K562 (cell line): ENCODE data around the gene NEURL1.

Source experiments
- ARNT ChIP-seq, 2 experiments: fragments of 450-650 bp; IDR thresholded peaks; 2 replicates each; pipeline ENCODE4 v1.6.1; 2016; ENCODE audit warnings: mild to moderate bottlenecking in 1 of 2
- ATF3 ChIP-seq, 2 experiments: fragments of 450-650 bp in 1 of 2; sonication (generic) in 1 of 2; formaldehyde crosslinking in 1 of 2; IDR thresholded peaks in 1 of 2; conservative IDR thresholded peaks in 1 of 2; 2 replicates each; pipeline versions ENCODE4 v1.6.1 to v1.8.1; 2016 to 2023; ENCODE audit warnings: mild to moderate bottlenecking in 2 of 2, moderate library complexity in 2 of 2, inconsistent platforms in 1 of 2, missing genetic modification reagents in 1 of 2
- CTCF ChIP-seq, 3 experiments: IDR thresholded peaks in 2 of 3; conservative IDR thresholded peaks in 1 of 3; 2 replicates each; pipeline ENCODE4 v1.5.1; 2011 to 2012; ENCODE audit warnings: low read length in 3 of 3, mild to moderate bottlenecking in 3 of 3, control low read depth in 2 of 3, improper control_type of control experiment in 1 of 3, inconsistent platforms in 1 of 3, low read depth in 1 of 3, mixed read lengths in 1 of 3, moderate library complexity in 1 of 3; ENCODE audit not compliant: insufficient read depth in 2 of 3
- EZH2 ChIP-seq: IDR thresholded peaks from 2 replicates; pipeline ENCODE4 v1.6.1; 2012; ENCODE audit warnings: low read depth, mild to moderate bottlenecking, inconsistent platforms, low read length, borderline replicate concordance
- GATA2 ChIP-seq: sonication (generic); formaldehyde crosslinking; IDR thresholded peaks from 2 replicates; pipeline ENCODE4 v1.4.0; 2020; ENCODE audit warnings: mild to moderate bottlenecking, missing genetic modification reagents
- HDAC3 ChIP-seq: fragments of 450-650 bp; IDR thresholded peaks from 2 replicates; pipeline ENCODE4 v1.6.1; 2018; ENCODE audit warnings: borderline replicate concordance, mild to moderate bottlenecking, moderate library complexity; ENCODE audit not compliant: partially characterized antibody
- JUND ChIP-seq, 2 experiments: IDR thresholded peaks; 2 replicates in 1 of 2; 3 replicates in 1 of 2; pipeline ENCODE4 v1.6.1; 2011; ENCODE audit warnings: borderline replicate concordance in 2 of 2, low read depth in 2 of 2, low read length in 2 of 2, improper control_type of control experiment in 1 of 2, missing biosample characterization in 1 of 2, missing genetic modification characterization in 1 of 2, missing genetic modification reagents in 1 of 2
- KDM1A ChIP-seq, 2 experiments: fragments of 450-650 bp; IDR thresholded peaks; 2 replicates each; pipeline ENCODE4 v1.6.1; 2016; ENCODE audit warnings: mild to moderate bottlenecking in 2 of 2
- MAX ChIP-seq: sonication (generic); formaldehyde crosslinking; IDR thresholded peaks from 2 replicates; pipeline ENCODE4 v1.9.0; 2022; ENCODE audit warnings: mild to moderate bottlenecking, missing genetic modification reagents
- MAZ ChIP-seq, 2 experiments: fragments of 450-650 bp in 1 of 2; sonication (generic) in 1 of 2; formaldehyde crosslinking; IDR thresholded peaks in 1 of 2; conservative IDR thresholded peaks in 1 of 2; 2 replicates each; pipeline versions ENCODE4 v1.4.0 to v1.5.0; 2020; ENCODE audit warnings: mild to moderate bottlenecking in 1 of 2, missing genetic modification reagents in 1 of 2
- NEUROD1 ChIP-seq: fragments of 150-350 bp; IDR thresholded peaks from 2 replicates; pipeline ENCODE4 v1.6.1; 2014; ENCODE audit warnings: borderline replicate concordance, low read length, low read depth; ENCODE audit not compliant: partially characterized antibody
- SMAD1 ChIP-seq: fragments of 150-350 bp; IDR thresholded peaks from 2 replicates; pipeline ENCODE4 v1.6.1; 2014; ENCODE audit warnings: low read length, low read depth; ENCODE audit not compliant: partially characterized antibody
- TF ChIP-seq, protein P1 (sequence below): sonication (generic); formaldehyde crosslinking; IDR thresholded peaks from 2 replicates; pipeline ENCODE4 v1.8.1; 2022; ENCODE audit warnings: missing genetic modification reagents

GRCh38 chr10:103491729-103492364, 1.7 kb upstream of the NEURL1 start:
- TF ChIP-seq GATA2 (CRISPR knock-in tag), result no peak
- TF ChIP-seq EZH2, result no peak
- TF ChIP-seq MAX (CRISPR knock-in tag), result no peak
- TF ChIP-seq, protein P1, sequence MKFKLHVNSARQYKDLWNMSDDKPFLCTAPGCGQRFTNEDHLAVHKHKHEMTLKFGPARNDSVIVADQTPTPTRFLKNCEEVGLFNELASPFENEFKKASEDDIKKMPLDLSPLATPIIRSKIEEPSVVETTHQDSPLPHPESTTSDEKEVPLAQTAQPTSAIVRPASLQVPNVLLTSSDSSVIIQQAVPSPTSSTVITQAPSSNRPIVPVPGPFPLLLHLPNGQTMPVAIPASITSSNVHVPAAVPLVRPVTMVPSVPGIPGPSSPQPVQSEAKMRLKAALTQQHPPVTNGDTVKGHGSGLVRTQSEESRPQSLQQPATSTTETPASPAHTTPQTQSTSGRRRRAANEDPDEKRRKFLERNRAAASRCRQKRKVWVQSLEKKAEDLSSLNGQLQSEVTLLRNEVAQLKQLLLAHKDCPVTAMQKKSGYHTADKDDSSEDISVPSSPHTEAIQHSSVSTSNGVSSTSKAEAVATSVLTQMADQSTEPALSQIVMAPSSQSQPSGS (CRISPR knock-in tag), result no peak
- no peak for TF ChIP-seq CTCF (IDR thresholded peaks at IDR 0.05 in 2 of 3, conservative IDR thresholded peaks at IDR 0.05 in 1 of 3; ENCODE audit: insufficient read depth in 2 of 3, low read depth in 1 of 3, low read length in 3 of 3)
- no peak for TF ChIP-seq NEUROD1
- TF ChIP-seq ARNT (IDR thresholded peaks at IDR 0.05), result no peak
- no peak for TF ChIP-seq MAZ (CRISPR knock-in tag; conservative IDR thresholded peaks at IDR 0.05 in 1 of 2, IDR thresholded peaks at IDR 0.05 in 1 of 2)
- TF ChIP-seq SMAD1, result no peak
- TF ChIP-seq ATF3 (IDR thresholded peaks at IDR 0.05), result peak; percentile 66
- TF ChIP-seq ATF3 (CRISPR knock-in tag; conservative IDR thresholded peaks at IDR 0.05), result no peak
- no peak for TF ChIP-seq KDM1A (IDR thresholded peaks at IDR 0.05)
- peak; percentile 64 for TF ChIP-seq JUND (IDR thresholded peaks at IDR 0.05; ENCODE audit: borderline replicate concordance, low read depth, low read length)
- TF ChIP-seq JUND (tag; IDR thresholded peaks at IDR 0.05; ENCODE audit: borderline replicate concordance, low read depth, low read length), result peak; percentile 49; the same call in 2 of the 3 replicates
- no peak for TF ChIP-seq HDAC3
